Vagina (tissue), 2 donors: ENCODE results near the gene C10orf143. TPM values are rescaled to one million over a fixed set of nuclear protein-coding genes. Genes with fewer than 3 reads are reported as not detected.

ENCODE experiments used
- DNase-seq, 2 donors: peaks; one replicate each; pipeline ENCODE4 v3.0.0-alpha.2; 2017; ENCODE audit errors: extremely low spot score in 2 of 2
- H3K27ac ChIP-seq: fragments of 200-600 bp; sonication (generic); one replicate; pipeline ENCODE4 v1.5.1; 2019
- H3K27me3 ChIP-seq: fragments of 200-600 bp; sonication (generic); one replicate; pipeline ENCODE4 v1.5.1; 2019
- H3K36me3 ChIP-seq, 2 donors: fragments of 200-600 bp; sonication (generic); one replicate each; pipeline ENCODE4 v1.5.1; 2017 to 2019
- H3K4me1 ChIP-seq: fragments of 200-600 bp; sonication (generic); one replicate; pipeline ENCODE4 v1.5.1; 2019
- H3K4me3 ChIP-seq, 2 donors: fragments of 200-600 bp; sonication (generic); 1 replicate in 1 of 2; 2 replicates in 1 of 2; pipeline ENCODE4 v1.5.1; 2016 to 2019
- H3K9me3 ChIP-seq: fragments of 200-600 bp; sonication (generic); one replicate; pipeline ENCODE4 v1.5.1; 2019
- CTCF ChIP-seq, 3 experiments: fragments of 450-650 bp in 2 of 3; fragments of 200-600 bp in 1 of 3; sonication (generic) in 1 of 3; IDR thresholded peaks; one replicate each; pipeline ENCODE4 v1.5.1; 2017 to 2019; ENCODE audit warnings: antibody characterized with exemption in 3 of 3, mild to moderate bottlenecking in 2 of 3, moderate library complexity in 2 of 3
- POLR2A ChIP-seq, 2 donors: fragments of 450-650 bp; IDR thresholded peaks; one replicate each; pipeline ENCODE4 v1.6.1; 2017; ENCODE audit warnings: antibody characterized with exemption in 2 of 2, mild to moderate bottlenecking in 2 of 2, moderate library complexity in 2 of 2
- POLR2AphosphoS5 ChIP-seq, 2 donors: sonication (generic); formaldehyde crosslinking; IDR thresholded peaks; one replicate each; pipeline ENCODE4 v1.9.0; 2017; ENCODE audit warnings: antibody characterized with exemption in 2 of 2, mild to moderate bottlenecking in 2 of 2, low read depth in 1 of 2; ENCODE audit not compliant: insufficient read depth in 1 of 2
- intact Hi-C: fragments of 100-400 bp; cut with DNase I; formaldehyde crosslinking; loops from one replicate; pipeline ENCODE4 v1.15.1; 2023
- total RNA-seq: library from RNA; depleted of rRNA; stranded (reverse); fragments of >200 nt; gene quantifications from one replicate; pipeline ENCODE4 v1.2.3, GENCODE V29; 2016

C10orf143 gene
- total RNA-seq, 1 donor from 2014 or later = 0.74 TPM

GRCh38 chr10:130037169-130037661, 73.4 kb downstream of the C10orf143 start:
- Histone ChIP-seq H3K27ac (no peak overlapping the region), H3K4me1 (no peaks in the 10 kb centered on the region), H3K36me3 (no peaks in the 10 kb centered on the region), H3K27me3 (no peaks in the 10 kb centered on the region), H3K4me3 (no peak overlapping the region), H3K9me3 (no peaks in the 10 kb centered on the region)
- no peak for TF ChIP-seq POLR2AphosphoS5 (IDR thresholded peaks at IDR 0.05; ENCODE audit: insufficient read depth in 1 of 2, low read depth in 1 of 2)
- TF ChIP-seq POLR2A (IDR thresholded peaks at IDR 0.05) = no peak
- no peak for TF ChIP-seq CTCF (IDR thresholded peaks at IDR 0.05)
- intact Hi-C loops = no loop called here
- no peak for DNase-seq

- intact Hi-C loops = no loop called here
Observed at GRCh38 chr10:130036296-130037065, 74.1 kb downstream of the C10orf143 start.

GRCh38 chr10:130029209-130029608, 81.4 kb downstream of the C10orf143 start:
- Histone ChIP-seq H3K36me3 (no peaks in the 10 kb centered on the region), H3K27ac (no peak overlapping the region), H3K4me3 (no peak overlapping the region), H3K9me3 (no peaks in the 10 kb centered on the region), H3K4me1 (no peaks in the 10 kb centered on the region), H3K27me3 (no peaks in the 10 kb centered on the region)
- DNase-seq = no peak
- TF ChIP-seq POLR2A (IDR thresholded peaks at IDR 0.05) (no peak), CTCF (IDR thresholded peaks at IDR 0.05) (no peak), POLR2AphosphoS5 (IDR thresholded peaks at IDR 0.05; ENCODE audit: insufficient read depth in 1 of 2, low read depth in 1 of 2) (no peak)
- intact Hi-C loops = no loop called here

More at GRCh38 chr10:130036296-130037065, 74.1 kb downstream of the C10orf143 start:
- Histone ChIP-seq H3K4me3 (no peak overlapping the region), H3K27ac (no peak overlapping the region), H3K4me1 (no peaks in the 10 kb centered on the region), H3K27me3 (no peaks in the 10 kb centered on the region), H3K36me3 (no peaks in the 10 kb centered on the region), H3K9me3 (no peaks in the 10 kb centered on the region)
- no peak for DNase-seq
- TF ChIP-seq POLR2AphosphoS5 (IDR thresholded peaks at IDR 0.05; ENCODE audit: insufficient read depth in 1 of 2, low read depth in 1 of 2) (no peak), POLR2A (IDR thresholded peaks at IDR 0.05) (no peak), CTCF (IDR thresholded peaks at IDR 0.05) (no peak)

- Histone ChIP-seq H3K27me3 (no peaks in the 10 kb centered on the region), H3K4me3 (no peak overlapping the region), H3K36me3 (no peaks in the 10 kb centered on the region), H3K9me3 (no peaks in the 10 kb centered on the region), H3K4me1 (no peaks in the 10 kb centered on the region), H3K27ac (no peak overlapping the region)
- no peak for DNase-seq
- TF ChIP-seq POLR2AphosphoS5 (IDR thresholded peaks at IDR 0.05; ENCODE audit: insufficient read depth in 1 of 2, low read depth in 1 of 2) = no peak
- TF ChIP-seq POLR2A (IDR thresholded peaks at IDR 0.05) = no peak
- TF ChIP-seq CTCF (IDR thresholded peaks at IDR 0.05) = no peak
- intact Hi-C loops = no loop called here
Observed at GRCh38 chr10:130028465-130028819, 82.2 kb downstream of the C10orf143 start.
